Esophagus squamous epithelium (tissue), 5 donors: ENCODE data around the gene GNG13. TPM values are rescaled to one million over a fixed set of nuclear protein-coding genes. Genes with fewer than 3 reads are reported as not detected.

Source experiments
- DNase-seq: peaks from one replicate; lab custom pipeline; 2025; lab: John Stamatoyannopoulos, UW
- H3K27ac ChIP-seq, 4 donors: fragments of 200-600 bp; sonication (generic); one replicate each; pipeline ENCODE4 v1.5.1; 2016 to 2019; ENCODE audit warnings: mild to moderate bottlenecking in 1 of 4
- H3K27me3 ChIP-seq, 4 donors: fragments of 200-600 bp; sonication (generic); 1 replicate in 3 of 4; 2 replicates in 1 of 4; pipeline versions ENCODE4 v1.5.1 to v1.6.0; 2017 to 2021; ENCODE audit warnings: antibody characterized with exemption in 1 of 4
- H3K36me3 ChIP-seq, 3 donors: fragments of 200-600 bp; sonication (generic); one replicate each; pipeline ENCODE4 v1.5.1; 2016 to 2019
- H3K4me1 ChIP-seq, 3 donors: fragments of 200-600 bp; sonication (generic); one replicate each; pipeline ENCODE4 v1.5.1; 2017 to 2019
- H3K4me3 ChIP-seq, 4 donors: fragments of 200-600 bp; sonication (generic); 1 replicate in 3 of 4; 2 replicates in 1 of 4; pipeline ENCODE4 v1.5.1; 2016 to 2019; ENCODE audit warnings: mild to moderate bottlenecking in 2 of 4, moderate library complexity in 1 of 4
- H3K9me3 ChIP-seq, 3 donors: fragments of 200-600 bp; sonication (generic); one replicate each; pipeline ENCODE4 v1.5.1; 2016 to 2019
- CTCF ChIP-seq, 6 experiments: fragments of 450-650 bp in 4 of 6; fragments of 200-600 bp in 2 of 6; sonication (generic) in 2 of 6; IDR thresholded peaks; one replicate each; pipeline ENCODE4 v1.5.1; 2016 to 2019; ENCODE audit warnings: antibody characterized with exemption in 6 of 6, mild to moderate bottlenecking in 4 of 6, moderate library complexity in 4 of 6
- POLR2A ChIP-seq, 4 donors: fragments of 450-650 bp; IDR thresholded peaks; one replicate each; pipeline ENCODE4 v1.6.1; 2017; ENCODE audit warnings: antibody characterized with exemption in 4 of 4, mild to moderate bottlenecking in 4 of 4, moderate library complexity in 3 of 4
- WGBS, 2 donors: methylation state at CpG; one replicate each; pipeline ENCODE4 v1.1.5; 2018; 5-methylcytosine and 5-hydroxymethylcytosine counted together
- intact Hi-C: fragments of 100-400 bp; cut with DNase I; formaldehyde crosslinking; loops from one replicate; pipeline ENCODE4 v1.15.0; 2022
- total RNA-seq, 4 donors: library from RNA; depleted of rRNA; stranded (reverse); fragments of >200 nt; gene quantifications; one replicate each; pipeline ENCODE4 v1.1.0, GENCODE V29; 2016
- donor health status: DM: yes; HTN: yes; CAD: no.

The GNG13 gene
- total RNA-seq, 4 donors from 2014 or later: not detected

- H3K9me3 ChIP-seq: no peaks in the 10 kb centered on the region
- 67% methylated on average over 1 of the region's 7 CpGs; no CpG with 5 or more reads in 1 of the 2 donors for whole genome bisulfite sequencing, 2 donors
- peaks cover 10 to 81% (median 23%) of the 10 kb centered on the region in 4 donors for H3K27me3 ChIP-seq
- intact Hi-C loops: no loop called here
- H3K27ac ChIP-seq: no peak overlapping the region
- no peaks in the 10 kb centered on the region for H3K36me3 ChIP-seq
- no peak overlapping the region for H3K4me3 ChIP-seq
- H3K4me1 ChIP-seq: peaks cover 0 to 25% (median 0%) of the 10 kb centered on the region in 3 donors
- no peak for DNase-seq
- TF ChIP-seq POLR2A (IDR thresholded peaks at IDR 0.05): no peak
- no peak for TF ChIP-seq CTCF (IDR thresholded peaks at IDR 0.05)
Observed at GRCh38 chr16:802461-802860, 1.9 kb upstream of the GNG13 start.

- no peak for DNase-seq
- no peak overlapping the region for H3K27ac ChIP-seq
- peaks cover 0 to 21% (median 0%) of the 10 kb centered on the region in 3 donors for H3K4me1 ChIP-seq
- no peak overlapping the region for H3K4me3 ChIP-seq
- H3K27me3 ChIP-seq: peaks cover 10 to 88% (median 23%) of the 10 kb centered on the region in 4 donors
- intact Hi-C loops: no loop called here
- 20% methylated on average over 1 of the region's 22 CpGs; no CpG with 5 or more reads in 1 of the 2 donors for WGBS, 2 donors
- TF ChIP-seq POLR2A (IDR thresholded peaks at IDR 0.05): no peak
- no peak for TF ChIP-seq CTCF (IDR thresholded peaks at IDR 0.05)
- no peaks in the 10 kb centered on the region for H3K36me3 ChIP-seq
- H3K9me3 ChIP-seq: no peaks in the 10 kb centered on the region
Observed at GRCh38 chr16:801584-802363, 1.2 kb upstream of the GNG13 start.

- intact Hi-C loops: no loop called here
- no peak for DNase-seq
- WGBS, 2 donors: no CpG with 5 or more reads among the region's 17 CpGs
- Histone ChIP-seq H3K9me3 (no peaks in the 10 kb centered on the region), H3K36me3 (no peaks in the 10 kb centered on the region), H3K4me3 (no peak overlapping the region), H3K27me3 (peaks cover 10 to 94% (median 23%) of the 10 kb centered on the region in 4 donors), H3K4me1 (peaks cover 0 to 16% (median 0%) of the 10 kb centered on the region in 3 donors), H3K27ac (no peak overlapping the region)
- no peak for TF ChIP-seq CTCF (IDR thresholded peaks at IDR 0.05)
- no peak for TF ChIP-seq POLR2A (IDR thresholded peaks at IDR 0.05)
Observed at GRCh38 chr16:800834-801511, 439 bp upstream of the GNG13 start.

- 82% methylated on average over 8 of the region's 22 CpGs; no CpG with 5 or more reads in 1 of the 2 donors for WGBS, 2 donors
- no peak for DNase-seq
- no peaks in the 10 kb centered on the region for H3K36me3 ChIP-seq
- intact Hi-C loops: no loop called here
- H3K4me3 ChIP-seq: no peak overlapping the region
- no peaks in the 10 kb centered on the region for H3K9me3 ChIP-seq
- TF ChIP-seq POLR2A (IDR thresholded peaks at IDR 0.05) (no peak), CTCF (IDR thresholded peaks at IDR 0.05) (no peak)
- H3K4me1 ChIP-seq: peaks cover 0 to 20% (median 0%) of the 10 kb centered on the region in 3 donors
- peaks cover 10 to 82% (median 23%) of the 10 kb centered on the region in 4 donors for H3K27me3 ChIP-seq
- no peak overlapping the region for H3K27ac ChIP-seq
Observed at GRCh38 chr16:799111-799947, 1.2 kb downstream of the GNG13 start.
